NCI-H2227 (cell line): ENCODE data around the gene SEMA3E.
A peak's percentile ranks its signal among the peaks of the same experiment; 100 is the strongest.
"Not testable (repeated sequence)": the region's sequence is repeated elsewhere in the genome, so short reads cannot be mapped to it uniquely, and the experiment has no call there.

ENCODE experiments used
- DNase-seq: peaks from one replicate; lab custom pipeline; 2025; ENCODE audit not compliant: unreplicated experiment; lab: John Stamatoyannopoulos, UW

The SEMA3E gene

GRCh38 chr7:83562960-83563359, 86.0 kb downstream of the SEMA3E start:
- no peak for DNase-seq

DNA sequence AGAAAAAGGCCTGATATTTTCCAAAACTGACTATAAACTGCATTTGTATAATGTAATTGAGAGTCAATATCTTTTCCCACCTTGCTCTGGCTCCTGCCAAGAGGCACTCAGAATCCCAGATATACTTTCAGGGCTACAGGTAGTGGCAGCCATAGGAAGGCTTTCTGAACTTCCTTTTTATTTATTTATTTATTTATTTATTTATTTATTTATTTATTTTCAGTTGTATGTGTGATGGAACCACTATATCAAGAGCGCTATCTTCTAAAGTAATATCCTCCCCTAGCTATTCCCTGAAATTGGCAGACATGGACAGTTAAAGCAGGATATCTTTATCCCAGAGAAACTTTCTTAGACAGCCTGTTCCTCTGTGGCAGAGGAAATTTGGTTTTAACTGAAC, 86.7 kb downstream of the SEMA3E start:
- DNase-seq: no peak

- no peak for DNase-seq
These were observed 89.1 kb downstream of the SEMA3E start for GRCh38 chr7:83559887-83560286.

GRCh38 chr7:83552556-83552955, 96.4 kb downstream of the SEMA3E start:
- not testable (repeated sequence) for DNase-seq

- DNase-seq: no peak
These were observed 98.8 kb downstream of the SEMA3E start for GRCh38 chr7:83550100-83550499.

DNA sequence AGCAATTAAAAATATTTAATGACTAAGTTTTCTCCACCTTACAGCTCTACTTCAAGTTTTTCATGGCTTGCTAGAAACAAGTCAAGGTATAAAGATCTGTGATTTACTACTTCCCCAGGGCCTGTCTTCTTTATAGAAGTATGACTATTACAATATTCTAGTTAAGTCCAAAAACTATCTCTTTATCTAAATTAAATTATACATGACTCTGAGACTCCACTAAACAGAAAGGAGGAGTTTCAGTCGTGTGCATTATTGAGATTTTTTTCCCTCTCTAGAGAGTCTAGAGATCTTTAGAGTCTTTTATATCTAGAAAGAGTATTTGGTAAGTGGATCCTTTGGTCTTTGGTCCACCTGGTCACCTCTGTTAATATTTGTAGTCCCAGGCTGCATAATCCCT, 100.7 kb downstream of the SEMA3E start:
- DNase-seq: no peak

DNA sequence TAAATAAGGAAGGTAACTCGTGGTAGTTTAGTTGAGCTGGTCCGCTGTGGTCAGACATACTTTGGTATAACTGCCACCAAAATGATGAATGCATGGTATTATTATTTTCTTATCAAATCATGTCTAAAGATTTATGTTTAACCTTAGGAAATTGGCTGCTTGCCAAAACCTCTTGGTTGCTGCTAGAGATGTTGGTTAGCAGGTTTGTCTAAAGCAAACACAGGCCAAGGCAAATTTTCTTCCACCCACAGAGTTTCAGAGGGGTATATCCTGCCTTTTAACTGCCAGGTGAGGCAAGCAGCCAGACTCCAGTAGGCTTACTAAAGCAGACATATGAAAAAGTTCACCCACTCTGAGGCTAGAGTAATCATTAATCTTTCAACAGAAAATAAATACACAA, 101.4 kb downstream of the SEMA3E start:
- peak; percentile 70 for DNase-seq

- DNase-seq: no peak
These were observed 102.4 kb downstream of the SEMA3E start for GRCh38 chr7:83546586-83546985.

DNA sequence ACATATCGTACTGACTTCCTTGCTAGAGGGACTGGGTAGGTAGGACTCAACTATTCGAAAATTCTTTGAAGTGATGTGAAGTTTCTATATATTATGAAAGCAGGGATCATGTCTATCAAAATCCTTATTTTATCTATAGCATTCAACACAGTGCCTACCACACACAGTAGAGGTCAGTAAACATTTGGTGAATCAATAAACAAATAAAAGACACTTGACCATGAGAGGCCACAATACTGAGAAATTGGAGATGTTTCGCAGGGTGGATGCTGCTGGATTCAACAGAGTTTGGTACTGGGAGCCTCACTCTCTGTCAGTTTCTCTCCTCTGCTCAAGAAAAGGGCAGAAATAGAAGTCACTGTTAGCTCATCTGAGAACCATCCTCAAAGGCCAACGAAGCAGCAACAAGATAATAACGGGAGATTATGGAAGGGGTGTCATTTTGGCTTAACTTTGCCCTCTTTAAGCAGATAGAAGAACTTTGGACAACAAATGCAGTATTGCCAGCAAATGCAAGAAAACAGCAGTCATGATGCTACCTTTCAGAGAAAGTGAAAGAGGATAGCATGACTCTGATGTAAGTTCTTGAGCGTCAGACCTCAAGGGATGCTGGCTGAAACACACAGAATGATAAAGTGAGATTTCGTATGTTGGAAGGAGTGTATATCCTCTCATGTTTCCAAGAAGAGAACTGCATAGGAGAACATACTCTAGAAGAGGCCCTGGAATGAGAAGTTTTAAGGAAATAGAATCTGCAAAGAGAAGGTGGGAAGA, 107.6 kb downstream of the SEMA3E start:
- no peak for DNase-seq

DNA sequence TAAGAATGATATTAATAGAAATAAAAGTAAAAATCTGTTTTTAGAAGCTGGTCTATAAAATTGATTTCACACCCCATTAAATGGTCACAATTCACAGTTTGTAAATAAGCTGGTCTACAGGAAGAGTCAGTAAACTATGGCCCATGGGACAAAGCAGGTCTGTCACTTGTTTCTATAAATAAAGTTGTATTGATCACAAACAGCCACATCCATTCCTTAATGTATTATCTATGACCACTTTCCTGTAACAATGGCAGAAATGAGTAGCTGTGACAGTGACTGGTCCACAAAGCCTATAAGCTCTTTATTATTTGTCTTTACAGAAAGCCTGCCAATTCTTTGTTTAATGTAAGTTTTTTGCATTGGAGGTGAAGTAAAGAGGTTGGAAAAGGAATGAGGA, 114.5 kb downstream of the SEMA3E start:
- DNase-seq: no peak

DNA sequence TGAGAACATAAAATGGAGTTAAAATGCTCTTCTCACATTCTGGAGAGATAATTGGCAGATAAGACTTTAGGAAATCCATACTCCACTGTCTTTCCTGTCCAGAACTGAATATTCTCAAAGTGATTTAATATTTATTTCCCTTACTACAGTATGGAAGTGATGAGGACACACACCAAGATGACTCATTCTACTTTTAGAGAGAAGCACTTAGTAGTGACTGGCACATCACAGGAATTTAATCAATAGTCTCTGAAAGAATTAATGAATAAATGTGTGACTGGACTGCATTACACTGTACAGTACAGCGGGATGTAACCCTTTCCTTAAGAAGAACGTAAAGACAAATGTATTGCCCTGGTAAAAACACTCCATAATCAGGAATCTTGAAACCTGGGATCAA, 116.7 kb downstream of the SEMA3E start:
- no peak for DNase-seq

DNA sequence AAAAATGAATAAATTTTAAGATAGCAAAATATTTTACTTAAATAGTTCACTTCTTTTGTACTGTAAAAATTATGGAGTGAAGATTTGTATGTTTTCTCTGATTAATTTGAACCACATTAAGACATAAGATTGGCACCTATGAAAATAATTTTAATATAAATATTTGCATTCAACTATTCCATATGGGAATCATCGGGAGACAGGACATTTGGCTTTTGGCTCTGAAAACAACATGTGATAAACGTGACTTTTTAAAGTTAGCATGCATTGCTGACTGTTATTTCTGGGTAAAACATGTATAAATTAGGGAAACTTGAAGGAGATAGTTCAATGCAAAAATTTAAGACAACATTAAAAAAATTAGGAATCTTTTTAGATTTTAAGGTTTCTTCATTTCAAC, 117.2 kb downstream of the SEMA3E start:
- no peak for DNase-seq

GRCh38 chr7:83528925-83529423, 120.0 kb downstream of the SEMA3E start:
- DNase-seq: peak; percentile 59

GRCh38 chr7:83524277-83525075, 124.5 kb downstream of the SEMA3E start:
- no peak for DNase-seq

GRCh38 chr7:83520726-83521125, 128.2 kb downstream of the SEMA3E start:
- no peak for DNase-seq

DNA sequence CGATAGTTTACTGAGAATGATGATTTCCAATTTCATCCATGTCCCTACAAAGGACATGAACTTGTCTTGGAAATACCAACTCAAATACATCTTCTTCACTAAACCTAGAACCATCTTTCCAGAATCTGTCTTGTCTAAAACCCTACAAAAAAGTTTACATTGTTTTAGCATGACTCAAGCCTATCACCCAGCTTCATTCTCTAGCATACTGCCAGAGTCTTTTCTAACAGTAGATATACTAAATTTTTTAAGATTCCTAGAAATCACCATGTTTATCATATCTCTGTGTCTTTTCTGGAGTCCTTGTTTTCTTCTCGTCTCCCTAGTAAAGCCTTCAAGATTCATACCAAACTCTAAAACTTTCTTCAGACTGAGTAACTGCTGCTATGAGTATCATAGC, 129.7 kb downstream of the SEMA3E start:
- no peak for DNase-seq

DNA sequence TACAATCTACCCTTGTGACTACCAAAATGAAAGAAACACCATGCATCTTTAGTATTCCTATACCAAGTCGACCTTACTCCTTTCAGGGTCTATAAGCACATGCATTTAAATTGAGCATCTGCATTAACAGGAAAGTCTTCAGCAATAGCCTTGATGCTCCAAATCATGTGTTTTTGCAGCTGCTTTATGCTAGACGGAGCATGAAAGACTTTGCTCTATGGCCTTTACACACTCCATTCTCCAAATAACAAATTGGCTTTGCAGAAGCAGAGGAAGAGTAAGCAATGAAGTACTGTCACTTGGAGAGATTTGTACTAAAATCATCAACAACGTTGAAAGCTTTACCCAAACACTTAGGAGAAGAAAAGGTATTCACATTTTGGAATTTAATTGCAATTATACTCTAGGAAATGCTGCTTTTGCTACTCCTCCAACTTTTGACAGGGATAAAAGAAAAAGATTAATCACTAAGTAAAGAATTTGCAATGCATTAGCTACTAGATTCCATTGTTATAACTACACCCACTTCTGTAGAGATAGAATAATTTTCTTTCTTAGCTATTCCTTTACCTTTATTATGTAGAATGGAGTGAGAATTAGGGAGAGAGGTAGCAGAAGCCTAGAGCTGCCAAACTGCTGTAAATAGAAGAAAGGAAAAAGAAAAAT, 131.8 kb downstream of the SEMA3E start:
- DNase-seq: no peak

GRCh38 chr7:83514977-83515376, 134.0 kb downstream of the SEMA3E start:
- DNase-seq: no peak

- no peak for DNase-seq
These were observed 139.5 kb downstream of the SEMA3E start for GRCh38 chr7:83509255-83510021.

DNA sequence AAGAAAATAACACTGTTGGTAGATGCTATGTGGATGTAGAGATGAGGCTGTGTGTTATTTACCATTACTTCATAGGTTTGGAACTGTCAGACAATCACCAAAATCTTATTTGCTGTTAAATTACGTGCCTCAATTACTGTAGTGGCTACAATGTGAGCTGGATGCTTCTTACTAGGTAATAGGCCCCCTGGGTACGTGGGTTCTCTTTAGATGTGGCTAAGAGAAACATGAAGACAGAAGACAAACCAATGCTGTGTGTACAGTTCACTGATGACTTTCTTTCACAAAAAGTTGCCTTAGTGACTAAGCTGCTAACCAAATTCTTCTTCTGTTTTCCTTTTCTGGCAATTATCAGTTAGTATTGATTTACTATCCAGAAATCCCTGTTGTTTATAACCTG, 144.6 kb downstream of the SEMA3E start:
- no peak for DNase-seq

DNA sequence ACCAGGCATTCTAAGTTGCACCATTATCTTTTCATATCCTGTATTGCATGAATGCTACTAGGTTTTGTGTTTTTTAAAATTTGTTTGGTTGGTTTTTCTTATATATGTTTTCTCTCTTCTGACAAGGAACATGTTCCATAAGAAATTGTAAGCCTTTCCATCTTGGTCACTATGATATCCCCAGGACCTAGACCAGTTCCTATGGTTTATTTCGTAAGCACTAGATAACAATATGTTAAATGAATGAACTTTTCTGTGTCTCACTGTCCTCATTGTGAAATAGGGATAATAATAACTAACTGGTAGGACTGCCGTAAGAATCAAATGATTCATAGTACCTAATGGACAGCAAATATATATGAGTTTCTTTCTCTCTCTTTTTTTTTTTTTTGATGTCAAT, 146.3 kb downstream of the SEMA3E start:
- DNase-seq: no peak
